GM18873 (cell line): ENCODE data around the gene CDNF.
"Not testable (repeated sequence)": the region's sequence is repeated elsewhere in the genome, so short reads cannot be mapped to it uniquely, and the experiment has no call there.

ENCODE experiments used
- ATAC-seq: cut with Tn5 transposase; IDR thresholded peaks from one replicate; pipeline ENCODE4 v1.9.1; 2021; ENCODE audit warnings: mild to moderate bottlenecking, moderate library complexity, moderate number of reproducible peaks; ENCODE audit not compliant: unreplicated experiment, low FRiP score

The CDNF gene

GRCh38 chr10:14840178-14840577, 2.3 kb upstream of the CDNF start:
- no peak for ATAC-seq

- no peak for ATAC-seq
Observed at GRCh38 chr10:14839305-14839695, 1.5 kb upstream of the CDNF start.

GRCh38 chr10:14838582-14839304, 906 bp upstream of the CDNF start:
- ATAC-seq, result no peak

GRCh38 chr10:14837003-14837756, 657 bp downstream of the CDNF start:
- ATAC-seq, result no peak

GRCh38 chr10:14836208-14836607, 1.6 kb downstream of the CDNF start:
- no peak for ATAC-seq

- ATAC-seq, result no peak
Observed at GRCh38 chr10:14833106-14833505, 4.7 kb downstream of the CDNF start.

- no peak for ATAC-seq
Observed at GRCh38 chr10:14826076-14826829, 11.6 kb downstream of the CDNF start.

- ATAC-seq, result no peak
Observed at GRCh38 chr10:14823966-14824365, 13.9 kb downstream of the CDNF start.

GRCh38 chr10:14822879-14823755, 14.7 kb downstream of the CDNF start:
- no peak for ATAC-seq

GRCh38 chr10:14821635-14822375, 16.0 kb downstream of the CDNF start:
- ATAC-seq, result no peak

GRCh38 chr10:14820775-14821154, 17.1 kb downstream of the CDNF start:
- ATAC-seq, result no peak

- no peak for ATAC-seq
Observed at GRCh38 chr10:14820010-14820774, 17.6 kb downstream of the CDNF start.

GRCh38 chr10:14816717-14817116, 21.1 kb downstream of the CDNF start:
- not testable (repeated sequence) for ATAC-seq

- no peak for ATAC-seq
Observed at GRCh38 chr10:14815681-14816080, 22.2 kb downstream of the CDNF start.

GRCh38 chr10:14812271-14812670, 25.6 kb downstream of the CDNF start:
- no peak for ATAC-seq

- no peak for ATAC-seq
Observed at GRCh38 chr10:14810969-14811953, 26.6 kb downstream of the CDNF start.

GRCh38 chr10:14806318-14806717, 31.5 kb downstream of the CDNF start:
- ATAC-seq, result no peak

GRCh38 chr10:14803827-14804226, 34.0 kb downstream of the CDNF start:
- no peak for ATAC-seq
